Measurements from ENCODE around the gene LPAR5. TPM values are rescaled to one million over a fixed set of nuclear protein-coding genes. Genes with fewer than 3 reads are reported as not detected.

The LPAR5 gene
- total RNA-seq, 1 experiment from 2014 or later: 14.8 TPM

- no peaks in the 10 kb centered on the region for H3K27me3 ChIP-seq (ENCODE audit: insufficient read depth, low read depth)
- TF ChIP-seq CTCF (conservative IDR thresholded peaks at IDR 0.05): no peak
- no peak for TF ChIP-seq EZH2 (IDR thresholded peaks at IDR 0.05; ENCODE audit: low read depth)
- no peak overlapping the region for H3K4me2 ChIP-seq
- H3K79me2 ChIP-seq (ENCODE audit: low read depth): no peaks in the 10 kb centered on the region
- H2AFZ ChIP-seq: no peak overlapping the region
- CTCF ChIA-PET: interaction anchor here (0.7 to 1.7 kb wide), 2 partner anchors 13 to 66 kb away, joined by 3 to 4 read pairs; no protein-coding TSS in a partner anchor
- H3K4me1 ChIP-seq (replicated peaks; ENCODE audit: insufficient read depth): peaks cover 10% of the 10 kb centered on the region
- H4K20me1 ChIP-seq (ENCODE audit: insufficient read depth): no peaks in the 10 kb centered on the region
- DNase-seq: no peak
- no peaks in the 10 kb centered on the region for H3K36me3 ChIP-seq (ENCODE audit: low read depth)
- POLR2A ChIA-PET (ENCODE audit: unreplicated experiment): no interaction called here
- intact Hi-C loops (cut with micrococcal nuclease; ENCODE audit: unreplicated experiment): loop anchor here (10.0 kb wide), 1 partner anchor 346 kb away; no protein-coding TSS in a partner anchor
- peaks cover 30% of the 10 kb centered on the region for H3F3A ChIP-seq (ENCODE audit: insufficient read depth, low read depth)
- no peak overlapping the region for H3K27ac ChIP-seq
- BruUV-seq (replicated peaks): no TSS peak
- H3K9me3 ChIP-seq (ENCODE audit: insufficient read depth, low read depth): no peaks in the 10 kb centered on the region
- no peaks in the 10 kb centered on the region for H3K9me2 ChIP-seq (ENCODE audit: insufficient read depth)
- no peak overlapping the region for H3K4me3 ChIP-seq
Observed at GRCh38 chr12:6618483-6619225, 17.1 kb downstream of the LPAR5 start.

GRCh38 chr12:6615802-6616201, 20.0 kb downstream of the LPAR5 start:
- Histone ChIP-seq H3K9me3 (ENCODE audit: insufficient read depth, low read depth) (no peaks in the 10 kb centered on the region), H3K9me2 (ENCODE audit: insufficient read depth) (no peaks in the 10 kb centered on the region), H3F3A (ENCODE audit: insufficient read depth, low read depth) (peaks cover 50% of the 10 kb centered on the region), H3K27ac (no peak overlapping the region), H4K20me1 (ENCODE audit: insufficient read depth) (no peaks in the 10 kb centered on the region), H3K4me3 (no peak overlapping the region), H3K36me3 (ENCODE audit: low read depth) (no peaks in the 10 kb centered on the region), H3K27me3 (ENCODE audit: insufficient read depth, low read depth) (no peaks in the 10 kb centered on the region), H3K79me2 (ENCODE audit: low read depth) (no peaks in the 10 kb centered on the region), H2AFZ (no peak overlapping the region), H3K4me1 (replicated peaks; ENCODE audit: insufficient read depth) (peaks cover 34% of the 10 kb centered on the region), H3K4me2 (no peak overlapping the region)
- DNase-seq: no peak
- POLR2A ChIA-PET (ENCODE audit: unreplicated experiment): interaction anchor here (0.6 kb wide), 1 partner anchor 73 kb away, joined by 4 read pairs; no protein-coding TSS in a partner anchor
- CTCF ChIA-PET: interaction anchor here (0.6 to 1.1 kb wide), 4 partner anchors 9 to 237 kb away, joined by 3 to 10 read pairs (median 3); no protein-coding TSS in a partner anchor
- TF ChIP-seq CTCF (conservative IDR thresholded peaks at IDR 0.05) (no peak), EZH2 (IDR thresholded peaks at IDR 0.05; ENCODE audit: low read depth) (no peak)
- intact Hi-C loops (cut with micrococcal nuclease; ENCODE audit: unreplicated experiment): loop anchor here (2.0 to 10.0 kb wide), 3 partner anchors 163 to 349 kb away; no protein-coding TSS in a partner anchor
- no TSS peak for BruUV-seq (replicated peaks)

GRCh38 chr12:6614513-6615172, 21.1 kb downstream of the LPAR5 start:
- intact Hi-C loops (cut with micrococcal nuclease; ENCODE audit: unreplicated experiment): loop anchor here (10.0 kb wide), 1 partner anchor 350 kb away; no protein-coding TSS in a partner anchor
- BruUV-seq (replicated peaks): TSS peak; percentile 67

More at GRCh38 chr12:6614513-6615172, 21.1 kb downstream of the LPAR5 start:
- H3K9me3 ChIP-seq (ENCODE audit: insufficient read depth, low read depth): no peaks in the 10 kb centered on the region
- peak overlapping the region; percentile 53; the same call in 1 of the 2 replicates for H3K4me2 ChIP-seq
- H3K27me3 ChIP-seq (ENCODE audit: insufficient read depth, low read depth): no peaks in the 10 kb centered on the region
- H2AFZ ChIP-seq: peak overlapping the region; percentile 54; the same call in 1 of the 2 replicates
- no peaks in the 10 kb centered on the region for H3K9me2 ChIP-seq (ENCODE audit: insufficient read depth)
- H3K79me2 ChIP-seq (ENCODE audit: low read depth): no peaks in the 10 kb centered on the region
- DNase-seq: no peak
- peaks cover 50% of the 10 kb centered on the region for H3F3A ChIP-seq (ENCODE audit: insufficient read depth, low read depth)
- TF ChIP-seq CTCF (conservative IDR thresholded peaks at IDR 0.05) (no peak; the same call in 1 of the 2 replicates), EZH2 (IDR thresholded peaks at IDR 0.05; ENCODE audit: low read depth) (no peak)
- peak overlapping the region; percentile 51 for H3K27ac ChIP-seq
- ChIA-PET CTCF (interaction anchor here (0.5 to 1.5 kb wide), 7 partner anchors 70 to 311 kb away, joined by 3 to 18 read pairs (median 4); partner anchors contain the start of gene PTMS), POLR2A (ENCODE audit: unreplicated experiment) (interaction anchor here (0.7 to 1.9 kb wide), 4 partner anchors 21 to 238 kb away, joined by 3 to 60 read pairs (median 8); partner anchors contain the start of genes CDCA3, LPAR5, PTMS and USP5)
- H3K4me1 ChIP-seq (replicated peaks; ENCODE audit: insufficient read depth): peaks cover 34% of the 10 kb centered on the region
- H3K4me3 ChIP-seq: no peak overlapping the region; the same call in 1 of the 2 replicates
- no peaks in the 10 kb centered on the region for H4K20me1 ChIP-seq (ENCODE audit: insufficient read depth)
- no peaks in the 10 kb centered on the region for H3K36me3 ChIP-seq (ENCODE audit: low read depth)

Data from PC-9 (cell line).